ENCODE results near the gene TAAR6.

GRCh38 chr6:132548746-132549463 is 21.2 kb upstream of the TAAR6 start:
- no peak for TF ChIP-seq CTCF (IDR thresholded peaks at IDR 0.05)
- no peak for TF ChIP-seq POLR2A (IDR thresholded peaks at IDR 0.05)
